NOMO-1 treated with dmso at 0.1 percent for 144 hours (cell line): ENCODE data around the gene GRM7.

Source experiments
- DNase-seq: peaks from one replicate; lab custom pipeline; 2025; ENCODE audit not compliant: unreplicated experiment; lab: John Stamatoyannopoulos, UW

The GRM7 gene

GRCh38 chr3:7226393-7226792 lies 365.5 kb downstream of the GRM7 start:
- no peak for DNase-seq

- DNase-seq, result no peak
Measured at GRCh38 chr3:7238565-7239295, 377.8 kb downstream of the GRM7 start.

GRCh38 chr3:7241584-7242302 lies 380.8 kb downstream of the GRM7 start:
- no peak for DNase-seq

GRCh38 chr3:7242303-7242635 lies 381.4 kb downstream of the GRM7 start:
- DNase-seq, result no peak

GRCh38 chr3:7249493-7250076 lies 388.7 kb downstream of the GRM7 start:
- no peak for DNase-seq

GRCh38 chr3:7254251-7254650 lies 393.3 kb downstream of the GRM7 start:
- DNase-seq, result no peak

GRCh38 chr3:7260975-7261374 lies 400.1 kb downstream of the GRM7 start:
- no peak for DNase-seq

GRCh38 chr3:7263347-7264195 lies 402.7 kb downstream of the GRM7 start:
- no peak for DNase-seq

- DNase-seq, result no peak
Measured at GRCh38 chr3:7264196-7264526, 403.2 kb downstream of the GRM7 start.

- no peak for DNase-seq
Measured at GRCh38 chr3:7265736-7266135, 404.8 kb downstream of the GRM7 start.

- no peak for DNase-seq
Measured at GRCh38 chr3:7266551-7266950, 405.6 kb downstream of the GRM7 start.

- no peak for DNase-seq
Measured at GRCh38 chr3:7270731-7271130, 409.8 kb downstream of the GRM7 start.

GRCh38 chr3:7271631-7272030 lies 410.7 kb downstream of the GRM7 start:
- DNase-seq, result no peak

GRCh38 chr3:7272203-7272602 lies 411.3 kb downstream of the GRM7 start:
- DNase-seq, result no peak

- DNase-seq, result no peak
Measured at GRCh38 chr3:7275396-7275795, 414.5 kb downstream of the GRM7 start.

GRCh38 chr3:7280318-7280717 lies 419.4 kb downstream of the GRM7 start:
- DNase-seq, result no peak

GRCh38 chr3:7282988-7283387 lies 422.1 kb downstream of the GRM7 start:
- DNase-seq, result no peak

GRCh38 chr3:7285505-7285904 lies 424.6 kb downstream of the GRM7 start:
- no peak for DNase-seq

- no peak for DNase-seq
Measured at GRCh38 chr3:7288133-7288532, 427.2 kb downstream of the GRM7 start.

GRCh38 chr3:7289121-7289520 lies 428.2 kb downstream of the GRM7 start:
- DNase-seq, result no peak

GRCh38 chr3:7290077-7290825 lies 429.3 kb downstream of the GRM7 start:
- no peak for DNase-seq
